Fibroblast of the conjunctiva (primary cell): ENCODE data around the gene ZNF212.
"Not testable (repeated sequence)": the region's sequence is repeated elsewhere in the genome, so short reads cannot be mapped to it uniquely, and the experiment has no call there.

Experiments
- DNase-seq: peaks from one replicate; pipeline ENCODE4 v3.0.0-alpha.2; 2010; ENCODE audit warnings: low read depth

ZNF212 gene

DNA sequence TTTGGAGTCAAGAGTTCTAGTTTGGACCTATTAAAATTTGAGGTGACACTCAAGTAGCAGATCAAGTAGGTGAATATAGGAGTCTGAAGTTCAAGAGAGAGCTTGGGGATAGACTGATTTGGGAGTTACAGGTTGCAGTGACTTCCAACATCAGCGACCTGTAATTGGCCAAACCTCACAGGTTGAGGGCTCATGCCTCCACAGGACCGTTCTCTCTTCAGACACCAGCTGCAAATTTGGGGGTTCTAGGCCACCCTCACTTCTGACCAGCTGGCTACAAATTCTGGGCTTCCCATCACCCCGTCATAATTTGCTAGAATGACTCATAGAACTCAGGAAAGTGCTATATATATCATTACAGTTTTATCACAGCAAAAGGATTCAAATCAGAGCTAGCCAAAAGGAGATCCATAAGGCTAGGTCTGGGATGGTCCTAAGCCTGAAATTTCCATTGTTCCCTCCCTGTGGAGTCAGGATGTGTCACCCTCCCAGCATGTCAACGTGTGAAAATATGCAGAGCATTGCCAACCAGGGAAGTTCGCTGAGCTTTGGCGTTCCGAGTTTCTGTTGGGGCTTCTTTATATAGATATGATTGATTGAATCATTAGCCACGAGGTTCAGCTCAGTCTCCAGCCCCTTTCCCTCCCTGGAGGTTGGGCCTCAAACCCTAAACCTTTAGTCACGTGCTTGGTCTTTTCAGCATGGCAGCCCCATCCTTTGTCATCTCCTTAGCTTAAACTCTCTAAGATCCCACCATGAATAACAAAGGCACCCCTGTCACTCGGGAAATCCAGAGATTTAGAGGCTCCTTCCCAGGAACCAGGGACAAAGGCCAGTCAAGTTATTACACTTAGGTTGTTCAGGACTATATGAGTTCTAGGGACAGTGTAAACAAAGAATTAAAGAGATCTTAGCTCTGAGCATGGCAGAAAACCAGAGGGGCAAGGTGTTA, 20.7 kb upstream of the ZNF212 start:
- DNase-seq: no peak

DNA sequence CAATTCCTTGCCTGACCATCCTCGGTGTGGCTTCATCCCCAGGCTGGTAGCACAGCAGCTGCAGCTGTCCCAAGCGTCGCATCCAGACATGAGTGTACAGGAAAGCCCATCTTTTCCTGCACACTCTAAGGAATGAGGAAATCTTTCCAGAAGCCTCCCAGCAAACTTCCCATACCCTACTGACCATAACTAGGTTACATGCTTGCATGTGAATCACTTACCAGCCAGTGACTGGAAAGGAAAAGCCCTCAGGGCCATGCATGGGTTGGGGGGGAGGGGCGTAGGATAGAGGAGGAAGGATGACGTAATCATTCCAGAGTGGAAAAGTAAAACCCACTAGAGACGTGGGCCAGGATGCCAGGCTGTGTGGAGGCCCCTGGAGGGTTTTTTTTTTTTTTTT, 18.9 kb upstream of the ZNF212 start:
- DNase-seq: no peak

DNA sequence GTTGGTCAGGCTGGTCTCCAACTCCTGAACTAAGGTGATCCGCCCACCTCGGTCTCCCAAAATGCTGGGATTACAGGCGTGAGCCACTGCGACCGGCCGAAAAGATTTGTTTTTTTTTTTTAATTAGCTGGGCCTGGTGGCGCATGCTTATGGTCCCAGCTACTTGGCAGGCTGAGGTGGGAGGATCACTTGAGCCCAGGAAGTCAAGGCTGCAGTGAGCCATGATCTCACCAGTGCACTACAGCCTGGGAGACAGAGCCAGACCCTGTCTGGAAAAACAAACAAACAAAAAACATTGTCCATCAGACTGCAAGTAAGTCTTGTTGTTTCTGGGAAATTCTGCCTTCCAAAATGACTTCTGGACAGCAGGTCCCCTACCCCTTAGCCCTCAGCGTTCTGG, 16.3 kb upstream of the ZNF212 start:
- DNase-seq: no peak

- no peak for DNase-seq
Measured at GRCh38 chr7:149223761-149224160, 15.7 kb upstream of the ZNF212 start.

DNA sequence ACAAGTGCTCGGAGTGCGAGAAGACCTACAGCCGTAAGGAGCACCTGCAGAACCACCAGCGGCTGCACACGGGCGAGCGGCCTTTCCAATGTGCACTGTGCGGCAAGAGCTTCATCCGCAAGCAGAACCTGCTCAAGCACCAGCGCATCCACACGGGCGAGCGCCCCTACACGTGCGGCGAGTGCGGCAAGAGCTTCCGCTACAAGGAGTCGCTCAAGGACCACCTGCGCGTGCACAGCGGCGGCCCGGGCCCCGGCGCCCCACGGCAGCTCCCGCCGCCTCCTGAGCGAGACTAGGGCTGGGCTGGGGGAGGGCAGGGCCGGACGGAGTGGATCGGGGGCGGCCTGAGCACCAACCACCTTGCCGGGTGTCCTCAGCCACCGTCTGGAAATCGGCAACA, 15.1 kb upstream of the ZNF212 start:
- DNase-seq: no peak

GRCh38 chr7:149225106-149225505, 14.3 kb upstream of the ZNF212 start:
- DNase-seq: no peak

- no peak for DNase-seq
Measured at GRCh38 chr7:149225656-149226055, 13.8 kb upstream of the ZNF212 start.

- not testable (repeated sequence) for DNase-seq
Measured at GRCh38 chr7:149226366-149226765, 13.1 kb upstream of the ZNF212 start.

DNA sequence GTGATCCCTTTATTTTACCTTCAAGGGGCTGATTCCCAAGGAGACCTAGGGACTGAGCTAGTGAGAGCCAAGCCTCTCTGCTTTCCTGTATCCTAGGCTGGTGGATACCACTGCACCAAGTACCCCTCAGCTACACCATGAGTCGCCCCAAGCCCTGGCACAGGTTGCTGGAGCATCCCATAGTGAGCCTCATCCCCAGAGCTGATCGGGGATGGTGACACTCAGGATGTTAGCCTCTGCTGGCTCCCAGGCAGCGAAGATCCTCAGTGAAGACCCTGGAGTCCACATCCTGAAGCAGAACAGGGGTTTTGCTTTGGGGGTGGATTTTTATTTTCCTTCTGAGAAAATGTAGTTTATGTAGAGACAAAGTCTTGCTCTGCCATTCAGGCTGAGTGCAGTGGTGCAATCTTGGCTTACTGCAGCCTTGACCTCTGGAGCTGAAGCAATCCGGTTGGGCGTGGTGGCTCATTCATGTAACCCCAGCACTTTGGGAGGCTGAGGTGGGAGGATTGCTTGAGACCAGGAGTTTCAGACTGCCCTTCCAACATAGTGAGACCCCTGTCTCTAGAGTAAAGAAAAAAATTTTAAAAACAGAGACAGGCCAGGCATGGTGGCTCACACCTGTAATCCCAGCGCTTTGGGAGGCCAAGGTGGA, 12.5 kb upstream of the ZNF212 start:
- DNase-seq: no peak

DNA sequence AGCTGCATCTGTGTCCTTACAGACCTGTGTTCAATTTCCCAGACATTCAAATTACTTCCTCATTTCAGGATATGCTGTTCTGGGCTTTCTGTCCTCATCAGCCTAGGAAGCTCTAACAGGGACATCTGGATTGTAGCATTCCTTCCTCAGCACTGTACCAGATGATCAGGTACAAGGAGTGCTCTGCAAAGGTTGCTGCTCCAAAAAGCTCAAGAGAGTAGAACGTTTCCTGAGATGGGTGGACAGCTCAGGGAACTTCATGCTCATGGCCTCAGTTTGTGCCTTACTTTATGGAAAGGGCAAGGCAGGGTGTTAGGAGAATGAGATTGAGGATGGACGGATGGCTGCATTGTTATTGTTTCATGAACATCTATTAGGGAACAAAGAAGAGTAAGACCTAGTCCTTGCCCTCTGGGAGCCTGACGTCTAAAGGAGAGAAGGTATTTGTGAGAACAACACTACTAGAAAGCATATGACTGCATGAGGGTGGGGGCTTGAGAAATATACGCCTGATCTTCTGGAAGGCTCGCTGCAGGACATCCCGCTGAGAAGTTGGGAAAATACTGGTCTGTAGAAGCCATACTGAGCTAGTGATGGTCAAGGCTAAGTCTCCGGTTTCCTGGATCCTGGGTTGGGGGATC, 10.5 kb upstream of the ZNF212 start:
- no peak for DNase-seq

GRCh38 chr7:149229526-149229925, 9.9 kb upstream of the ZNF212 start:
- DNase-seq: no peak

DNA sequence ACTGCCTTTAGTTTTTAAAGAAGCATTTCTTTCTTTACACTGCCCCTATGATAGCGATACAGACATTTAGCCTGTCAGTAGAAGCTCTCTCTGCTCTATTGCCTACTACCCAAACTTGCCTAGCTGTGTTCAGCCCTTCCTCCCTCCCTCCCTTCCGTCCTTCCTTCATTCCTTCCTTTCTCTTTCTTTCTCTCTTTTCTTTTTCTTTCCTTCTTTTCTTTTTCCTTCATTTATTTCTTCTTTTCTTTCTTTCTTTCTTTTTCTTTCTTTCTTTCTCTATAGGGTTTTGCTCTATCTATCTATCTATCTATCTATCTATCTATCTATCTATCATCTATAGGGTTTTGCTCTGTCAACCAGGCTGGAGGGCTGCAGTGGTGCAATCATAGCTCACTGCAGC, 7.1 kb upstream of the ZNF212 start:
- DNase-seq: no peak

DNA sequence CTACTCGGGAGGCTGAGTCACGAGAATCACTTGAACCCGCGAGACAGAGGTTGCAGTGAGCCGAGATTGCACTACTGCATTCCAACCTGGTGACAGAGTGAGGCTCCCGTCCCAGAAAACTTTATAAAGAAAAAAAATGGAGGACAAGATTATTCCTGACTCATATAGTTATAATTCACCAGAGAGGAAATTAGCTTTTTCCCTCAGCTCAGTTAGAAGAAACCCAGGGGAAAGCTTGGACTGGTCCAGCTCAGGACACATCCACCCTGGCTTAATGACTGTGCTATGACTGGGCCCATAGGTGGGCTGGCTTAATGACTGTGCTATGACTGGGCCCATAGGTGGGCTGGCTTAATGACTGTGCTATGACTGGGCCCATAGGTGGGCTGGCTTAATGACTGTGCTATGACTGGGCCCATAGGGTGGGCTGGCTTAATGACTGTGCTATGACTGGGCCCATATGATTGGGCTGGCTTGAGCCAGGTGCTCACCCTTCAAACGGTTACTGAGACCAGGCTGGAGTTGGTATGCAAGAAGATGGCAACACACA, 5.7 kb upstream of the ZNF212 start:
- peak; percentile 38 for DNase-seq

GRCh38 chr7:149237502-149237901, 1.9 kb upstream of the ZNF212 start:
- no peak for DNase-seq

DNA sequence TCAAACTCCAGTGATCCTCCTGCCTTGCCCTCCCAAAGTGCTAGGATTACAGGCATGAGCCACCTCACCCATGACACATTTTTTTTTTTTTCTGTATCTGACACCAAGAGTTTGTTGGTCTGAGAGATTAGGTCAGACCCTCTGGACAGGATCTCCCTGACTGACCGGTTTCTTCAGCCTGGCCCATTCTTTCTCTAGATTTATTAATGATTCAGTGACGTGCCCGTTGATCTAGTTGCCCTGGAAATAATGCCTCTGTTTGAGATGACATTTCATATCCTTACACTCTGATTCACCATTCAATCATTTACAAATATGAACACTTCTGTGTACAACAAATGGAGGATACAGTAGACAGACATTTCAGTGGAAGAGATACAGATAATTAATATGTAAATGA, 1.4 kb upstream of the ZNF212 start:
- no peak for DNase-seq

- no peak for DNase-seq
Measured at GRCh38 chr7:149240637-149241036, 1.2 kb downstream of the ZNF212 start.

DNA sequence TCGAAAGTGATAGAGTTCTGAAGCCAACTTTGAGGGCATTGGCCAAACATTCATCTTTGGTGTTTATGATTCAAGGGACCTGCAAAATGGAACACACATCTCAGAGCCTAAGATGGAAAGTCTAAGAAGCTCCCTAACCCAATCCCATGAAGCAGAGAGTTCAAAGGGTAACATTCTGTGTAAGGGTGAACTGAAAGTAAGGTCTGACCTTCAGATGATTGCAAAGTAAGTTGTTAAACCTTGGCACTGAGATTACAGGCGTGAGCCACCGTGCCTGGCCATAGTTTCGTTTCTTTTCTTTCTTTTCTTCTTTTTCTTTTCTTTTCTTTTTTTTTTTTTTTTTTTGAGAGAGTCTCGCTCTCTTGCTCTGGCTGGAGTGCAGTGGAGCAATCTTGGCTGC, 2.2 kb downstream of the ZNF212 start:
- DNase-seq: no peak

DNA sequence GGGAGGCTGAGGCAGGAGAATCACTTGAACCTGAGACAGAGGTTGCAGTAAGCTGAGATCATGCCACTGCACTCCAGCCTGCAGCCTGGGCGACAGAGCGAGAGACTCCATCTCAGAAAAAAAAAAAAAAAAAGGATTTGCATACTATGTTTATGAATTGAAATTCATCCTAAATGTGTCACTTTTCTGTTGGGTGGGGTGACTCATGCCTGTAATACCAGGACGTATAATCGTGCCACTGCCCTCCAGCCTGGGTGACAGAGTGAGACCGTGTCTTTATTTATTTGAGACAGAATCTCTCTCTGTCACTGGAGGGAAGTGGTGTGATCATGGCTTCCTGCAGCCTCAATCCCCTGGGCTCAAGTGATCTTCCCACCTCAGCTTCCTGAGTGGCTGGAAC, 5.8 kb downstream of the ZNF212 start:
- DNase-seq: no peak

DNA sequence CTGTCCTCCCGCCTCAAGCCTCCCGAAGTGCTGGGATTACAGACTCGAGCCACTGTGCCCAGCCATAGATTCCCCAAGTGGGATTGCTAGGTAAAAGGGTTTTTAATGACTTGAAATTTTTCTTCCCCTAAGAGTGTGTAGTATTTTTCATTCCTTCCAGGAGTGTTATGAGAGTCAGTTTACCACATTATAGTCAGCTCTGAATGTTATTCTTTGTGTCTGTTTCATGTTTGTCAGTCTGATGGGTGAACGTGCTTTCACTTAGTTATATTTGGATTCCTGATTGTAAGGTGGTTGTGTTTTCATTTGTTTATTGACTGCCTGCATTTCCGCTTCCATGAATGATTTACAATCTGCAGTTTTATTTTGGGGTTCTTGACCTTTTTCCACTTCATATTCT, 6.3 kb downstream of the ZNF212 start:
- no peak for DNase-seq

DNA sequence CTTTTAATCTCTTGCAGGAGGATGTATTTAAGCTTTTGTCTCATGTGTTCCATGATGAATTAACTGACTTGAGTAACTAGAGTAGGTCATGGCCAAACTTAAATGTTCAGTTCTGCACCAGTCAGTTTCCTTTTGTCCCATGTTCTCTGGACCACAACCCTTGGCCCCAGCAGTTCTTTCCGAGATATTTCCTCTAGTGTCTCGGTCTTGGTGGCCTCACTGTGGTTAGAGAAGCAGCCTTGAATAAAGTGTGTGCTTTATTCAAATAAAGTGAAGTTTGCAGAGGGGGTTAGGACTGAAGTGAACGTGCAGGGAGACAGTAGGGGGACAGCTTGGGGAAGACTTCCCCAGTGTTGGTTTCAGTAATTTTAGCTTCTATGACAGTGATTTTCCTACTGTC, 9.3 kb downstream of the ZNF212 start:
- DNase-seq: no peak

DNA sequence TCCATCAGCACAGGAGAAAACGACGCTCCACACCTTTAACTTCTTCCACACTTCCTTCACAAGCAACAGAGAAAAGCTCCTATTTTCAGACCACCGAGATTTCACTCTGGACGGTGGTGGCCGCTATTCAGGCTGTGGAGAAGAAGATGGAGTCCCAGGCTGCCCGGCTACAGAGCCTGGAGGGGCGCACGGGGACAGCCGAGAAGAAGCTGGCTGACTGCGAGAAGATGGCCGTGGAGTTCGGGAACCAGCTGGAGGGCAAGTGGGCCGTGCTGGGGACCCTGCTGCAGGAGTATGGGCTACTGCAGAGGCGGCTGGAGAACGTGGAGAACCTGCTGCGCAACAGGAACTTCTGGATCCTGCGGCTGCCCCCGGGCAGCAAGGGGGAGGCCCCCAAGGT, 10.7 kb downstream of the ZNF212 start:
- DNase-seq: not testable (repeated sequence)

- DNase-seq: not testable (repeated sequence)
Measured at GRCh38 chr7:149251518-149251917, 12.1 kb downstream of the ZNF212 start.

DNA sequence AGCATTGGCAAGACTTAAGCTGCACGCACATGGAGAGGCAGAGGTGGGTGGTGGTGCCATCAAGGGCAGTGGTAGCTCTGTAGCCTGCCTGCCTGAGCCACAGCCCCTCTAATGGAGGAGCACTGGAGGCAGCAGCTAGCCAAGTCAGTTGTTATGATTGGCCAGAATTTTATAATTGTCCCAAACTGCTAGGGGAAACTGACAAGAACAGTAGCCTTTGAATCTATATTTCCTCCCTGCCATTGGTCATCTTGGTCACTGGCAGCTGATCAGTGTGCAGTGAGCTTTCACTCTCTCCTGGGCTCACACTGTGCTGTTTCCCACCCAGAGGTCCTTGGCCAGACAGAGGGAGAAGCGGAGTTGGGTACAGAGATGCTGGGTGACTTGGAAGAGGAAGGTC, 12.9 kb downstream of the ZNF212 start:
- no peak for DNase-seq
